MM.1S (cell line): ENCODE measurements around the gene TTC16.

Experiments
- DNase-seq: peaks from one replicate; pipeline ENCODE4 v3.0.0-alpha.2; 2015
- H2AFZ ChIP-seq: fragments of 300-600 bp; sonication (generic); 2 replicates; pipeline ENCODE4 v1.6.0; 2016; ENCODE audit warnings: antibody characterized with exemption, low read length
- H3F3A ChIP-seq: fragments of 300-600 bp; sonication (generic); 2 replicates; pipeline ENCODE4 v1.6.1; 2016; ENCODE audit warnings: mild to moderate bottlenecking, antibody characterized with exemption, low read length, moderate library complexity, mixed read lengths; ENCODE audit not compliant: insufficient read depth
- H3K27ac ChIP-seq: fragments of 300-600 bp; sonication (generic); 2 replicates; pipeline ENCODE4 v1.5.1; 2016; ENCODE audit warnings: mild to moderate bottlenecking, low read length
- H3K27me3 ChIP-seq: fragments of 300-600 bp; sonication (generic); replicated peaks from 2 replicates; pipeline ENCODE4 v1.6.0; 2016; ENCODE audit warnings: low read length; ENCODE audit not compliant: insufficient read depth
- H3K36me3 ChIP-seq: fragments of 300-600 bp; sonication (generic); replicated peaks from 2 replicates; pipeline ENCODE4 v1.6.1; 2016; ENCODE audit warnings: mild to moderate bottlenecking, low read length, mixed read lengths; ENCODE audit not compliant: insufficient read depth
- H3K4me1 ChIP-seq: fragments of 300-600 bp; sonication (generic); 2 replicates; pipeline ENCODE4 v1.6.1; 2016; ENCODE audit warnings: low read length, mixed read lengths
- H3K4me2 ChIP-seq: fragments of 300-600 bp; sonication (generic); 2 replicates; pipeline ENCODE4 v1.6.0; 2016; ENCODE audit warnings: low read depth, low read length
- H3K4me3 ChIP-seq: fragments of 300-600 bp; sonication (generic); 2 replicates; pipeline ENCODE4 v1.5.1; 2016; ENCODE audit warnings: low read length, mixed read lengths
- H3K79me2 ChIP-seq: fragments of 300-600 bp; sonication (generic); 2 replicates; pipeline ENCODE4 v1.6.1; 2016; ENCODE audit warnings: mixed run types, low read length, mixed read lengths
- H3K9ac ChIP-seq: fragments of 300-600 bp; sonication (generic); 2 replicates; pipeline ENCODE4 v1.6.1; 2016; ENCODE audit warnings: low read length, mixed read lengths
- H3K9me2 ChIP-seq: fragments of 300-600 bp; sonication (generic); replicated peaks from 2 replicates; pipeline ENCODE4 v1.6.1; 2016; ENCODE audit warnings: mild to moderate bottlenecking, low read length, mixed read lengths; ENCODE audit not compliant: insufficient read depth
- H3K9me3 ChIP-seq: fragments of 300-600 bp; sonication (generic); replicated peaks from 2 replicates; pipeline ENCODE4 v1.6.1; 2016; ENCODE audit warnings: mild to moderate bottlenecking, low read length, mixed read lengths; ENCODE audit not compliant: insufficient read depth
- H4K20me1 ChIP-seq: fragments of 300-600 bp; sonication (generic); 2 replicates; pipeline ENCODE4 v1.6.1; 2016; ENCODE audit warnings: mild to moderate bottlenecking, low read length, moderate library complexity, mixed read lengths; ENCODE audit not compliant: insufficient read depth
- EZH2 ChIP-seq: fragments of 300-600 bp; sonication (generic); optimal IDR thresholded peaks from 2 replicates; pipeline ENCODE3; 2017; ENCODE audit warnings: low read depth, mild to moderate bottlenecking, antibody characterized with exemption, low read length, mixed read lengths
- EZH2phosphoT487 ChIP-seq: fragments of 300-600 bp; sonication (generic); IDR thresholded peaks from 2 replicates; pipeline ENCODE4 v1.6.1; 2018; ENCODE audit warnings: antibody characterized with exemption, low read length
- TF ChIP-seq, protein P1 (sequence below): fragments of 300-600 bp; sonication (generic); IDR thresholded peaks from 2 replicates; pipeline ENCODE4 v1.5.1; 2016; ENCODE audit warnings: antibody characterized with exemption, low read length, mixed read lengths

Gene TTC16

DNA sequence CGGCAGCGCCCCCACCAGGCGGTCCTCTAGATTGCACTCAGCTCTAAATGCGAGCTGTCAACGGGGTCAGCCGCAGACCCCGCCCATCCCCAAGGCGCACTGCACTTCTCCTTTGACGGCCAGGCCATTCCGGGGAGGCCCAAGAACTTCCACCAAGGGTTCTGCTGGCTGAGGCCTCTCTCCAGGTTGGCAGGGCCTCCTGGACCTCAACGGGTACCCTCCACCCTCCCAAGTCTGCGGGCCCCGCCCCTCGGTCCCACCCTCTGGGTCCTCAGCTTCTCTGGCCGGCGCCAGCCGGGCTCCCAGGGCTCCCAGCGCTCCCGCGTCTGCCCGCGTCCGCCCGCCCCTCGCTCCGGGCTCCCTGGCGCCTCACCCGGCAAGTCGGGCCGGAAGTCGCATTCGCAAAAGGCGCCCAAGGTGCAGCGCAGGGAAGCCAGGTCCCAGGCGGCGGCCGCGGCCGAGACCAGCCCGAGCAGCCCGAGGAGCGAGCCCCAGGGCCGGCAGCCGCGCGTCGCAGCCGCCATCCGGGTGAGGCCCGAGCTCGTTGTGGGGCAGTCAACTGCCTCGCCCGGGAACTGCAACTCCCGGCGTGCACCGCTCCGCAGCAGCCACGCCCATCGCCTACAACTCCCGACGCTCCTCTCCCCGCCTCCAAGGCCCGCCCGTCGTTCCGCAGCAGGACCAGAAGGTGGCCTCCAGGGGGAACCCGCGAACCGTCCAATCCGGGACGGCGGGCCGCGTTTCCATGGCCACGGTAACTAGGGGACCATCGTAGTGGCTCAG is 19.1 kb downstream of the TTC16 start, which contains the start of gene TOR2A:
TOR2A (minus strand) TSS at position 548 of the 783 bp plus-strand sequence; CDS start at position 524, 24 bp downstream.
- no peaks in the 10 kb centered on the region for H3K9me3 ChIP-seq
- no peaks in the 10 kb centered on the region for H3K9me2 ChIP-seq
- no peaks in the 10 kb centered on the region for H3K27me3 ChIP-seq
- peak within 1 kb of the TSS; percentile 82 for H3K9ac ChIP-seq
- peaks cover 11% of the 10 kb centered on the region; the same call in 1 of the 2 replicates for H3K79me2 ChIP-seq
- peak within 1 kb of the TSS; percentile 85 for H3K27ac ChIP-seq
- no peaks in the 10 kb centered on the region for H4K20me1 ChIP-seq
- peak within 1 kb of the TSS; percentile 58 for H3K4me3 ChIP-seq
- H3K4me1 ChIP-seq: peaks cover 24% of the 10 kb centered on the region
- peak within 1 kb of the TSS; percentile 94 for H3K4me2 ChIP-seq
- no peaks in the 10 kb centered on the region for H3K36me3 ChIP-seq
- peak within 1 kb of the TSS; percentile 40 for H2AFZ ChIP-seq
- peaks cover 23% of the 10 kb centered on the region for H3F3A ChIP-seq
- TF ChIP-seq, protein P1, sequence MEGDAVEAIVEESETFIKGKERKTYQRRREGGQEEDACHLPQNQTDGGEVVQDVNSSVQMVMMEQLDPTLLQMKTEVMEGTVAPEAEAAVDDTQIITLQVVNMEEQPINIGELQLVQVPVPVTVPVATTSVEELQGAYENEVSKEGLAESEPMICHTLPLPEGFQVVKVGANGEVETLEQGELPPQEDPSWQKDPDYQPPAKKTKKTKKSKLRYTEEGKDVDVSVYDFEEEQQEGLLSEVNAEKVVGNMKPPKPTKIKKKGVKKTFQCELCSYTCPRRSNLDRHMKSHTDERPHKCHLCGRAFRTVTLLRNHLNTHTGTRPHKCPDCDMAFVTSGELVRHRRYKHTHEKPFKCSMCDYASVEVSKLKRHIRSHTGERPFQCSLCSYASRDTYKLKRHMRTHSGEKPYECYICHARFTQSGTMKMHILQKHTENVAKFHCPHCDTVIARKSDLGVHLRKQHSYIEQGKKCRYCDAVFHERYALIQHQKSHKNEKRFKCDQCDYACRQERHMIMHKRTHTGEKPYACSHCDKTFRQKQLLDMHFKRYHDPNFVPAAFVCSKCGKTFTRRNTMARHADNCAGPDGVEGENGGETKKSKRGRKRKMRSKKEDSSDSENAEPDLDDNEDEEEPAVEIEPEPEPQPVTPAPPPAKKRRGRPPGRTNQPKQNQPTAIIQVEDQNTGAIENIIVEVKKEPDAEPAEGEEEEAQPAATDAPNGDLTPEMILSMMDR: peak; percentile 92
- TF ChIP-seq EZH2phosphoT487 (no peak), EZH2 (no peak)
- peak; percentile 97 for DNase-seq

DNA sequence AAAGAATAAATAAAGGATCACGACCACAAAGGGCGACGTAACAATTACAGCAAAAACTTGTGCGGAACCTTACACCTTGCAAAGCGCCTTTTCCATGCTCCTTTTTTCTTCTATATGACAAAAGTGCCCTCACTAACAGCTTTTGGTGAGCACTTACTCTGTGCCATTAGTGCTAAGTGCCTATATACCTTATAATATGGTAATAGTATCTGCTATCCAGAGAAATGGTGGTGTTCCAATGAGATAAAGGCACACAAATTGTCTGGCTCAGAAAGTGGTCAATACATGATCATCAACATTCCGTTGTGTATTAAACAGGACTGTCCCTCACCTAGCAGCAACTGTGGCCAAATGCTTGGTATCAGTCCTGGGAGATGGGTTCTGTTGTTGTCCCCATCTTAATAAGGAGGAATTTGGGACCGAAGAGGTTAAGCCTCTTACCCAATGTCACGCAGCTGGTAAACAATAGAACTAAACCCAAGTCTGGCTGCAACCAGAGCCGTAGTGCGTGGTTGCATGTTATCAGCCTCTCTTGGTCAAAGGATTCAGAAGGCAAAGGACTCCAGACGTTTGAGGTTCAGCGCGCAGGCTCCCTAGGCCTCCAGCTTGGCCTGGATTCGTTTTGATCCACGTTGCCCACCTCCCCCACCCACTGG is 19.8 kb downstream of the TTC16 start:
- peak overlapping the region; percentile 18; the same call in 1 of the 2 replicates for H2AFZ ChIP-seq
- H3K27ac ChIP-seq: peak overlapping the region; percentile 85

DNA sequence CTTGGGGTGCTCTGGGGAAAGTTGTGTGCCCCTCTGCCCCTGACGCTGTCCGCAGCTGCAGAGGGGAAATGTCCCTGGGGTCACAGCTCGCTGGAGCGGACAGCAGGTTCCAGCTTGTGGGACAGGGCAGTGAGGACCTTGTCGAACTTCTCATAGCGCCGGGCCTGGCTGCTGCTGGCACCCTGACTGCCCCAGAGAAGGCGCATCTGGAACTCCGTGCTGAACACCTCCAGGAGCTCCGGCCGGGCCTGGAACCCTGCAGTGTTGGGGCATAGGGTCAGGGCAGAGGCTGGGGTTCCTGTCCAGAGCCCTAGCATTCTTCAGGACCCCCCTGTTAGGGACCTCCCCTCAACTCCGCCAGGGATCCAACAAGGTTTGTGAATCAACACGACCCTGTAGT is 22.8 kb downstream of the TTC16 start:
- Histone ChIP-seq H3K9me2 (no peaks in the 10 kb centered on the region), H3K79me2 (peaks cover 7% of the 10 kb centered on the region; the same call in 1 of the 2 replicates), H3K4me3 (no peak overlapping the region), H3K27me3 (no peaks in the 10 kb centered on the region), H4K20me1 (no peaks in the 10 kb centered on the region), H3K4me1 (peaks cover 23% of the 10 kb centered on the region), H3K9me3 (no peaks in the 10 kb centered on the region), H3K27ac (no peak overlapping the region), H3F3A (peaks cover 23% of the 10 kb centered on the region), H3K4me2 (no peak overlapping the region), H3K36me3 (no peaks in the 10 kb centered on the region), H3K9ac (no peak overlapping the region), H2AFZ (no peak overlapping the region)
- TF ChIP-seq, protein P1: no peak
- TF ChIP-seq EZH2 (no peak), EZH2phosphoT487 (no peak)
- no peak for DNase-seq

More for the DNA sequence above, 19.8 kb downstream of the TTC16 start:
- Histone ChIP-seq H3K36me3 (no peaks in the 10 kb centered on the region), H3K9me2 (no peaks in the 10 kb centered on the region), H3K27me3 (no peaks in the 10 kb centered on the region), H3K9me3 (no peaks in the 10 kb centered on the region), H3K4me2 (peak overlapping the region; percentile 79), H3F3A (peaks cover 23% of the 10 kb centered on the region), H3K9ac (peak overlapping the region; percentile 76), H4K20me1 (no peaks in the 10 kb centered on the region), H3K4me1 (peaks cover 24% of the 10 kb centered on the region), H3K79me2 (peaks cover 11% of the 10 kb centered on the region; the same call in 1 of the 2 replicates), H3K4me3 (peak overlapping the region; percentile 45)
- TF ChIP-seq, protein P1: no peak
- TF ChIP-seq EZH2 (no peak), EZH2phosphoT487 (no peak)
- DNase-seq: peak; percentile 25
